Heart right ventricle (tissue), 16 donors: Measurements from ENCODE around the gene PRDM2. TPM values are rescaled to one million over a fixed set of nuclear protein-coding genes. Genes with fewer than 3 reads are reported as not detected.

Experiments used
- ATAC-seq, 8 donors: fragments of 200-7000 bp; cut with Tn5 transposase; one replicate each; pipeline ENCODE4 v1.9.1; 2020; ENCODE audit warnings: mild to moderate bottlenecking in 8 of 8, moderate library complexity in 8 of 8, moderate number of reproducible peaks in 1 of 8
- DNase-seq, 2 donors: peaks; one replicate each; pipeline ENCODE4 v3.0.0-alpha.2; 2020
- H3K27ac ChIP-seq, 10 donors: fragments of 200-600 bp; sonication (generic) in 2 of 10; one replicate each; pipeline versions ENCODE4 v1.5.0 to v1.8.0; 2020 to 2022; ENCODE audit warnings: mild to moderate bottlenecking in 3 of 10
- H3K27me3 ChIP-seq, 7 donors: fragments of 200-600 bp; one replicate each; pipeline ENCODE4 v1.8.0; 2021 to 2022; ENCODE audit warnings: mild to moderate bottlenecking in 2 of 7
- H3K36me3 ChIP-seq, 9 donors: fragments of 200-600 bp; sonication (generic) in 1 of 9; one replicate each; pipeline versions ENCODE4 v1.5.0 to v1.8.0; 2020 to 2022; ENCODE audit warnings: mild to moderate bottlenecking in 2 of 9
- H3K4me1 ChIP-seq, 9 donors: fragments of 200-600 bp; sonication (generic) in 1 of 9; one replicate each; pipeline versions ENCODE4 v1.5.0 to v1.8.0; 2020 to 2022; ENCODE audit warnings: mild to moderate bottlenecking in 4 of 9
- H3K4me3 ChIP-seq, 10 donors: fragments of 200-600 bp; sonication (generic) in 2 of 10; one replicate each; pipeline versions ENCODE4 v1.5.0 to v1.8.0; 2020 to 2022; ENCODE audit warnings: mild to moderate bottlenecking in 7 of 10, moderate library complexity in 2 of 10
- H3K9me3 ChIP-seq, 11 donors: fragments of 200-600 bp in 10 of 11; sonication (generic) in 2 of 11; one replicate each; pipeline versions ENCODE4 v1.5.0 to v1.8.0; 2013 to 2022; ENCODE audit warnings: mild to moderate bottlenecking in 2 of 11, control low read depth in 1 of 11, moderate library complexity in 1 of 11
- CTCF ChIP-seq, 9 donors: fragments of 200-600 bp; sonication (generic) in 2 of 9; IDR thresholded peaks; one replicate each; pipeline versions ENCODE4 v1.5.0 to v1.8.0; 2021 to 2022; ENCODE audit warnings: antibody characterized with exemption in 9 of 9, mild to moderate bottlenecking in 5 of 9, moderate library complexity in 1 of 9
- WGBS, 2 donors: extraction: QIAGEN DNeasy Blood & Tissue Kit; methylation state at CpG; one replicate each; pipeline ENCODE4 v1.1.7; 2013; ENCODE audit warnings: inconsistent platforms in 1 of 2; 5-methylcytosine and 5-hydroxymethylcytosine counted together
- intact Hi-C, 10 donors: fragments of 100-400 bp; cut with DNase I; formaldehyde crosslinking; loops; one replicate each; pipeline versions ENCODE4 v1.11.1 to v1.14.2; 2022
- polyA plus RNA-seq, 2 donors: library from polyadenylated mRNA; stranded (reverse); fragments of 200-250 nt; gene quantifications; one replicate each; pipeline ENCODE4 v1.2.3, GENCODE V29; 2013
- total RNA-seq, 10 donors: library from RNA; stranded (reverse); fragmentation: NEBNext Ultra II Directional in 3 of 10; extraction: Animal tissue kit (Norgen Biotek cat#: 25700) in 3 of 10; gene quantifications; one replicate each; pipeline versions ENCODE4 v1.2.1 to v1.2.4, GENCODE V29; 2021 to 2023
- donor health status: Arrhythmogenic right ventricular cardiomyopathy.
- donor health status: ischemic (EF 13 %, LVEDD 7.1; RV severe dilation, severe dysfunction).
- donor health status: healthy with polysubstance abuse.
- donor health status: DM: no; HTN: yes; CAD: no.
- donor health status: DM: no; HTN: no; CAD: no.
- donor health status: ischemic (EF 25% LVEDD 6.9; RV normal size, moderate dysfunction).
- donor health status: ischemic (EF 25% LVEDD 5.7; RV mildly dilated, moderate dysfunction).
- donor health status: healthy.
- donor health status: DM: yes; HTN: yes; CAD: no.
- donor health status: Ischemic cardiomyopathy.
- donor health status: ischemic (EF 35%, LVEDD 5.7; RV mildly dilated, moderate dysfunction).
- donor health status: nonischemic (EF 11% LVEDD 7.7; RV severe dilation, severe dysfunction).
- donor health status: DM: yes; HTN: yes; CAD: no.
- donor health status: PGD.
- donor health status: ischemic (EF 29% LVEDD 5.4; RV normal size, mild dysfunction).
- donor health status: nonischemic (EF 23%, LVEDD 6.1; RV moderate dilation, normal function).

Gene PRDM2
- total and polyA plus RNA-seq, 12 donors: 10.3 to 57.3 (median 42.4) TPM

GRCh38 chr1:13818926-13819325 is 118.9 kb downstream of the PRDM2 start:
- Histone ChIP-seq H3K9me3 (no peaks in the 10 kb centered on the region), H3K36me3 (peaks cover 0 to 68% (median 12%) of the 10 kb centered on the region in 9 donors), H3K4me3 (no peak overlapping the region), H3K27ac (no peak overlapping the region), H3K27me3 (no peaks in the 10 kb centered on the region), H3K4me1 (no peaks in the 10 kb centered on the region)
- TF ChIP-seq CTCF (IDR thresholded peaks at IDR 0.05): no peak
- DNase-seq (no peak), ATAC-seq (no peak)
- intact Hi-C loops: loop anchor here in 3 of 10 donors (10.0 kb wide), 1 partner anchor 154 kb away; no protein-coding TSS in a partner anchor
- 94 to 98% methylated on average over 7 of the region's 7 CpGs for WGBS, 2 donors

GRCh38 chr1:13819642-13820041 is 119.7 kb downstream of the PRDM2 start:
- no peaks in the 10 kb centered on the region for H3K4me1 ChIP-seq
- no peaks in the 10 kb centered on the region for H3K9me3 ChIP-seq
- H3K27me3 ChIP-seq: no peaks in the 10 kb centered on the region
- intact Hi-C loops: loop anchor here in 8 of 10 donors (5.0 to 10.0 kb wide), 3 partner anchors 135 to 157 kb away; no protein-coding TSS in a partner anchor
- no peak for DNase-seq
- H3K4me3 ChIP-seq: no peak overlapping the region
- no peak for ATAC-seq
- peaks cover 0 to 71% (median 12%) of the 10 kb centered on the region in 9 donors for H3K36me3 ChIP-seq
- H3K27ac ChIP-seq: no peak overlapping the region
- no peak for TF ChIP-seq CTCF (IDR thresholded peaks at IDR 0.05)
- 75 to 80% methylated on average over 5 of the region's 5 CpGs for WGBS, 2 donors

GRCh38 chr1:13820055-13820454 is 120.1 kb downstream of the PRDM2 start:
- no peak for TF ChIP-seq CTCF (IDR thresholded peaks at IDR 0.05)
- no peak for DNase-seq
- WGBS, 2 donors: 88 to 94% methylated on average over 13 of the region's 13 CpGs
- H3K27me3 ChIP-seq: no peaks in the 10 kb centered on the region
- intact Hi-C loops: loop anchor here in 5 of 10 donors (5.0 to 10.0 kb wide), 3 partner anchors 135 to 158 kb away; no protein-coding TSS in a partner anchor
- H3K4me1 ChIP-seq: no peaks in the 10 kb centered on the region
- no peak overlapping the region for H3K4me3 ChIP-seq
- peaks cover 0 to 71% (median 12%) of the 10 kb centered on the region in 9 donors for H3K36me3 ChIP-seq
- no peak for ATAC-seq
- H3K27ac ChIP-seq: no peak overlapping the region
- H3K9me3 ChIP-seq: no peaks in the 10 kb centered on the region

- Histone ChIP-seq H3K4me3 (no peak overlapping the region), H3K4me1 (no peaks in the 10 kb centered on the region), H3K27ac (no peak overlapping the region), H3K27me3 (no peaks in the 10 kb centered on the region), H3K36me3 (peaks cover 0 to 71% (median 12%) of the 10 kb centered on the region in 9 donors), H3K9me3 (no peaks in the 10 kb centered on the region)
- no peak for TF ChIP-seq CTCF (IDR thresholded peaks at IDR 0.05)
- intact Hi-C loops: loop anchor here in 5 of 10 donors (5.0 to 10.0 kb wide), 3 partner anchors 134 to 158 kb away; no protein-coding TSS in a partner anchor
- no peak for ATAC-seq
- WGBS, 2 donors: 87 to 88% methylated on average over 8 of the region's 8 CpGs
- no peak for DNase-seq
Measured at GRCh38 chr1:13820456-13820855, 120.5 kb downstream of the PRDM2 start.
